ENCODE results near the gene DLX2. TPM values are rescaled to one million over a fixed set of nuclear protein-coding genes. Genes with fewer than 3 reads are reported as not detected.
"Not testable (repeated sequence)": the region's sequence is repeated elsewhere in the genome, so short reads cannot be mapped to it uniquely, and the experiment has no call there.

DLX2 gene
- total and polyA plus RNA-seq, 2 experiments from 2014 or later = 0.37 to 1.2 TPM

DNA sequence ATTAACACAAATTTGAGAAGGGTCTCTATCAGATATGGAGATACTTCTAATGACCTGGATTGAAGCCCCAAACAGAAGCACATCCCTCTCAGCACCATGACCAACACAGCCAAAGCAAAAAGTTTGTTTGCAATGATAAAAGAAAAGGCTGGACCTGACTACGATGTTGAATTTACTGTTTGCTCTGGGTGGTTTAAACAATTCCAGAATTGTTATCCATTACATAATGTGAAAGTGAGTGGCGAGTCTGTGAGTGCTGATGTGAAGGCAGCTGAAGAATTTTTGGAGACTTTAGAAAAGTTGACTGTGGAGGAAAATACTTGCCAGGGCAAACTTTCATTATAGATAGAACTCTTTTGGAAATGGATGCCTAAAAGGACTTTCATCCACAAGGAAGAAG, 17.4 kb upstream of the DLX2 start:
- 47% methylated on average over 2 of the region's 2 CpGs for WGBS (ENCODE audit: low lambda C conversion rate, missing lambda C conversion rate)
- H3K27ac ChIP-seq = no peak overlapping the region
- no peaks in the 10 kb centered on the region for H4K20me1 ChIP-seq (ENCODE audit: insufficient read depth, poor library complexity, severe bottlenecking)
- H3K9me2 ChIP-seq (replicated peaks; ENCODE audit: insufficient read depth) = no peaks in the 10 kb centered on the region
- H3K4me3 ChIP-seq = no peak overlapping the region
- no peak overlapping the region for H3K4me2 ChIP-seq
- H3K27me3 ChIP-seq = peaks cover 11% of the 10 kb centered on the region
- no peaks in the 10 kb centered on the region for H3K4me1 ChIP-seq (ENCODE audit: insufficient read depth)
- no peaks in the 10 kb centered on the region for H3K9me3 ChIP-seq (ENCODE audit: low read depth)
- no peak overlapping the region for H2AFZ ChIP-seq
- no peaks in the 10 kb centered on the region for H3K79me2 ChIP-seq
- TF ChIP-seq EZH2 (IDR thresholded peaks at IDR 0.05; ENCODE audit: borderline replicate concordance) (no peak), EZH2phosphoT487 (IDR thresholded peaks at IDR 0.05; ENCODE audit: low read depth, severe bottlenecking, unreplicated experiment) (no peak), CTCF (IDR thresholded peaks at IDR 0.05; ENCODE audit: poor library complexity) (no peak)
- no peaks in the 10 kb centered on the region for H3K36me3 ChIP-seq (replicated peaks; ENCODE audit: insufficient read depth, low read depth)
- no peak for DNase-seq (ENCODE audit: low spot score)

DNA sequence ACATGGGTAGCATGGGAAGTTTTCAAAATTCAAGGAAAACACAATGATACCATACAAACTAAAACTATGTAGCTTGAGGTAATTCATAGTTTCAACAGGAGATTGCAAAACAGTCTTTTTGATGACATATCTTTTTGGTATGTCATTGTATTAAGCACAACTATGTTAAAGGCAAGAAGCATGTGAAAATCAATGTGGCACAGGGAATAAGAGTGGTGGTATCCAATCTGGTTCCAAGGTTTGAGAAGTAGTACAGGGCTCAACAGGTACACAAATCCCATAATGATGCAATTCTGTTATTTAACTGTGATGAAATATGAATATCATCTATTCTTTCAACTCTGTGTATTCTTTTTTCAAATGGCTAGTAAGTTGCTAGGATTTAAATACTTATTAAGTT, 16.4 kb upstream of the DLX2 start:
- peaks cover 11% of the 10 kb centered on the region for H3K27me3 ChIP-seq
- H3K4me3 ChIP-seq = no peak overlapping the region
- no peaks in the 10 kb centered on the region for H4K20me1 ChIP-seq (ENCODE audit: insufficient read depth, poor library complexity, severe bottlenecking)
- H3K27ac ChIP-seq = no peak overlapping the region
- no peaks in the 10 kb centered on the region for H3K9me2 ChIP-seq (replicated peaks; ENCODE audit: insufficient read depth)
- no peaks in the 10 kb centered on the region for H3K9me3 ChIP-seq (ENCODE audit: low read depth)
- DNase-seq (ENCODE audit: low spot score) = no peak
- no peaks in the 10 kb centered on the region for H3K36me3 ChIP-seq (replicated peaks; ENCODE audit: insufficient read depth, low read depth)
- H3K79me2 ChIP-seq = no peaks in the 10 kb centered on the region
- H3K4me1 ChIP-seq (ENCODE audit: insufficient read depth) = no peaks in the 10 kb centered on the region
- H3K4me2 ChIP-seq = no peak overlapping the region
- TF ChIP-seq EZH2 (IDR thresholded peaks at IDR 0.05; ENCODE audit: borderline replicate concordance) (no peak), CTCF (IDR thresholded peaks at IDR 0.05; ENCODE audit: poor library complexity) (no peak)
- H2AFZ ChIP-seq = no peak overlapping the region

DNA sequence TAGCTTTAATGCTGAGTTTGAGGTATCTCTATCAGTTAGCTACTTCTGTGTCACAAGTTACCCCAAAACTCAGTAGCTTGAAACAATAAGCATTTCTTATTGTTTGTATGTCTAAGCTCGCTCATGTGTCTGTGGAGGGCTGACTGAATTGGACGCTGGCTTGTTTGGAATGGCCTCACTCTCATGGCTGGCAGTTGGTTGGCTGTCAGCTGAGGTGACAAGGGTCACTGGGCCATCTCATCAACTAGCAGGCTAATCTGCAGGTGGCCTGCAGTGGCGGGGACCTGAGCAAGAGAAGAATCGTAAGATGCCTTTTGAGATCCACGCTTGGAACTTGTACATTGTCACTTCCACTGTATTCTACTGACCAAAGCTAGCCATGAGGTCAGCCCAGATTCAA, 13.4 kb upstream of the DLX2 start:
- no peaks in the 10 kb centered on the region for H3K9me2 ChIP-seq (replicated peaks; ENCODE audit: insufficient read depth)
- no peak overlapping the region for H3K4me2 ChIP-seq
- H3K27me3 ChIP-seq = peaks cover 18% of the 10 kb centered on the region
- H3K27ac ChIP-seq = no peak overlapping the region
- H4K20me1 ChIP-seq (ENCODE audit: insufficient read depth, poor library complexity, severe bottlenecking) = no peaks in the 10 kb centered on the region
- DNase-seq (ENCODE audit: low spot score) = no peak
- H3K4me1 ChIP-seq (ENCODE audit: insufficient read depth) = no peaks in the 10 kb centered on the region
- 80% methylated on average over 5 of the region's 5 CpGs for WGBS (ENCODE audit: low lambda C conversion rate, missing lambda C conversion rate)
- H3K9me3 ChIP-seq (ENCODE audit: low read depth) = no peaks in the 10 kb centered on the region
- TF ChIP-seq CTCF (IDR thresholded peaks at IDR 0.05; ENCODE audit: poor library complexity) = no peak
- no peak for TF ChIP-seq EZH2 (IDR thresholded peaks at IDR 0.05; ENCODE audit: borderline replicate concordance)
- no peak for TF ChIP-seq EZH2phosphoT487 (IDR thresholded peaks at IDR 0.05; ENCODE audit: low read depth, severe bottlenecking, unreplicated experiment)
- H3K79me2 ChIP-seq = no peaks in the 10 kb centered on the region
- no peak overlapping the region for H3K4me3 ChIP-seq
- no peaks in the 10 kb centered on the region for H3K36me3 ChIP-seq (replicated peaks; ENCODE audit: insufficient read depth, low read depth)
- H2AFZ ChIP-seq = no peak overlapping the region

- 64% methylated on average over 3 of the region's 3 CpGs for WGBS (ENCODE audit: low lambda C conversion rate, missing lambda C conversion rate)
- Histone ChIP-seq H3K36me3 (replicated peaks; ENCODE audit: insufficient read depth, low read depth) (no peaks in the 10 kb centered on the region), H2AFZ (no peak overlapping the region), H3K4me1 (ENCODE audit: insufficient read depth) (no peaks in the 10 kb centered on the region), H3K4me3 (no peak overlapping the region), H3K9me3 (ENCODE audit: low read depth) (no peaks in the 10 kb centered on the region), H3K27me3 (peaks cover 22% of the 10 kb centered on the region), H3K9me2 (replicated peaks; ENCODE audit: insufficient read depth) (no peaks in the 10 kb centered on the region), H3K79me2 (no peaks in the 10 kb centered on the region), H3K27ac (no peak overlapping the region), H3K4me2 (no peak overlapping the region), H4K20me1 (ENCODE audit: insufficient read depth, poor library complexity, severe bottlenecking) (no peaks in the 10 kb centered on the region)
- DNase-seq (ENCODE audit: low spot score) = no peak
- TF ChIP-seq EZH2phosphoT487 (IDR thresholded peaks at IDR 0.05; ENCODE audit: low read depth, severe bottlenecking, unreplicated experiment) (peak; percentile 98), CTCF (IDR thresholded peaks at IDR 0.05; ENCODE audit: poor library complexity) (no peak)
These were observed 11.9 kb upstream of the DLX2 start for GRCh38 chr2:172114579-172114978.

DNA sequence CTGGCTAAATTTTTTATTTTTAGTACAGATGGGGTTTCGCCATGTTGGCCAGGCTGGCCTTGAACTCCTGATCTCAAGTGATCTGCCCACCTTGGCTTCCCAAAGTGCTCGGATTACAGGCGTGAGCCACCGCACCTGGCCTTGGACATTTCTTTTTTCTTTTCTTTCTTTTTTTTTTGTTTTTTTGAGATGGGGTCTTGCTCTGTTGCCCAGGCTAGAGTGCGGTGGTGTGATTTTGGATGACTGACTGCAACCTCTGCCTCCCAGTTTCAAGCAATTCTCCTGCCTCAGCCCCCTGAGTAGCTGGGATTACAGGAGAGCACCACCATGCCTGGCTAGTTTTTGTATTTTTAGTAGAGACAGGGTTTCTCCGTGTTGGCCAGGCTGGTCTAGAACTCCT, 11.5 kb upstream of the DLX2 start:
- H3K4me1 ChIP-seq (ENCODE audit: insufficient read depth); H3K36me3 ChIP-seq (replicated peaks; ENCODE audit: insufficient read depth, low read depth); H3K4me3 ChIP-seq; H2AFZ ChIP-seq; H3K4me2 ChIP-seq; DNase-seq (ENCODE audit: low spot score); H3K9me2 ChIP-seq (replicated peaks; ENCODE audit: insufficient read depth); H4K20me1 ChIP-seq (ENCODE audit: insufficient read depth, poor library complexity, severe bottlenecking); H3K27ac ChIP-seq; H3K9me3 ChIP-seq (ENCODE audit: low read depth); H3K79me2 ChIP-seq: not testable (repeated sequence)
- 87% methylated on average over 6 of the region's 6 CpGs for WGBS (ENCODE audit: low lambda C conversion rate, missing lambda C conversion rate)
- H3K27me3 ChIP-seq = peaks cover 22% of the 10 kb centered on the region
